ENCODE results near the gene NAGLU.

DNA sequence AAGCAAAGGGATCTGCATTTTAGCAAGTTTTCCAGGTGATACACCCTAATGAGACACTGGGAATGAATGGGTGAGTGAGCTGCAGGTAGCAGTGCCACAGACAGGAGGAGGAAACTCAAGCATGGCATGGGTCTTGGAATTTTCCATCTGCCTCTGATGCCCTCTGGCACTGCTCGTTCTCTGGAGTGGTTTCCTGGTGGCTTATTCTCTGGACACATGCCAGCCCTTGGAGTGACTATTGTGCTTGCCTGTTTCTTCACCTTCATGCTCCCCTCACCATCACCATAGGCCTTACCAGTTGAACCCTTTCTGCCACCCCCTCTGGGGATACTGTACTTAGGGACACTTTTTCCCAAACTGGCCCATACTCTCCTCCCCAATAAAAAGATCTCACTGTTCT, 27.5 kb downstream of the NAGLU start:
- TF ChIP-seq, protein P1, sequence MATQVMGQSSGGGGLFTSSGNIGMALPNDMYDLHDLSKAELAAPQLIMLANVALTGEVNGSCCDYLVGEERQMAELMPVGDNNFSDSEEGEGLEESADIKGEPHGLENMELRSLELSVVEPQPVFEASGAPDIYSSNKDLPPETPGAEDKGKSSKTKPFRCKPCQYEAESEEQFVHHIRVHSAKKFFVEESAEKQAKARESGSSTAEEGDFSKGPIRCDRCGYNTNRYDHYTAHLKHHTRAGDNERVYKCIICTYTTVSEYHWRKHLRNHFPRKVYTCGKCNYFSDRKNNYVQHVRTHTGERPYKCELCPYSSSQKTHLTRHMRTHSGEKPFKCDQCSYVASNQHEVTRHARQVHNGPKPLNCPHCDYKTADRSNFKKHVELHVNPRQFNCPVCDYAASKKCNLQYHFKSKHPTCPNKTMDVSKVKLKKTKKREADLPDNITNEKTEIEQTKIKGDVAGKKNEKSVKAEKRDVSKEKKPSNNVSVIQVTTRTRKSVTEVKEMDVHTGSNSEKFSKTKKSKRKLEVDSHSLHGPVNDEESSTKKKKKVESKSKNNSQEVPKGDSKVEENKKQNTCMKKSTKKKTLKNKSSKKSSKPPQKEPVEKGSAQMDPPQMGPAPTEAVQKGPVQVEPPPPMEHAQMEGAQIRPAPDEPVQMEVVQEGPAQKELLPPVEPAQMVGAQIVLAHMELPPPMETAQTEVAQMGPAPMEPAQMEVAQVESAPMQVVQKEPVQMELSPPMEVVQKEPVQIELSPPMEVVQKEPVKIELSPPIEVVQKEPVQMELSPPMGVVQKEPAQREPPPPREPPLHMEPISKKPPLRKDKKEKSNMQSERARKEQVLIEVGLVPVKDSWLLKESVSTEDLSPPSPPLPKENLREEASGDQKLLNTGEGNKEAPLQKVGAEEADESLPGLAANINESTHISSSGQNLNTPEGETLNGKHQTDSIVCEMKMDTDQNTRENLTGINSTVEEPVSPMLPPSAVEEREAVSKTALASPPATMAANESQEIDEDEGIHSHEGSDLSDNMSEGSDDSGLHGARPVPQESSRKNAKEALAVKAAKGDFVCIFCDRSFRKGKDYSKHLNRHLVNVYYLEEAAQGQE (IDR thresholded peaks at IDR 0.05; ENCODE audit: insufficient read depth in 1 of 2, low read depth in 2 of 2, low read length in 2 of 2), result no peak
- TF ChIP-seq POLR2AphosphoS5 (IDR thresholded peaks at IDR 0.05; ENCODE audit: low read depth, low read length), result no peak
- TF ChIP-seq SIN3A (IDR thresholded peaks at IDR 0.05; ENCODE audit: borderline replicate concordance, insufficient read depth, low read length), result no peak

All from PFSK-1 (cell line).